DND-41 (cell line): ENCODE results near the gene DYNC1I1.

Source experiments
- CTCF ChIP-seq: IDR thresholded peaks from 2 replicates; pipeline ENCODE4 v1.5.1; 2012; ENCODE audit warnings: borderline replicate concordance, low read length, moderate library complexity, mild to moderate bottlenecking; ENCODE audit not compliant: poor library complexity, severe bottlenecking; ENCODE audit errors: extremely low read depth
- EZH2 ChIP-seq: IDR thresholded peaks from 3 replicates; pipeline ENCODE4 v1.6.1; 2012; ENCODE audit warnings: borderline replicate concordance, low read depth, mild to moderate bottlenecking, moderate library complexity, low read length, inconsistent platforms; ENCODE audit not compliant: severe bottlenecking

- TF ChIP-seq CTCF, result no peak
- TF ChIP-seq EZH2, result no peak
These were observed 364.4 kb downstream of the DYNC1I1 start for GRCh38 chr7:96136600-96137239.
